Measurements from ENCODE around the gene SLC14A1. TPM values are rescaled to one million over a fixed set of nuclear protein-coding genes. Genes with fewer than 3 reads are reported as not detected.

SLC14A1 gene
- total RNA-seq, 1 experiment from 2014 or later = not detected

GRCh38 chr18:45719106-45719505 is 4.9 kb upstream of the SLC14A1 start:
- no TSS peak for BruUV-seq (replicated peaks)
- H3K4me3 Mint-ChIP-seq (ENCODE audit: low read depth, unreplicated experiment) = no peak overlapping the region
- TF ChIP-seq, protein P1, sequence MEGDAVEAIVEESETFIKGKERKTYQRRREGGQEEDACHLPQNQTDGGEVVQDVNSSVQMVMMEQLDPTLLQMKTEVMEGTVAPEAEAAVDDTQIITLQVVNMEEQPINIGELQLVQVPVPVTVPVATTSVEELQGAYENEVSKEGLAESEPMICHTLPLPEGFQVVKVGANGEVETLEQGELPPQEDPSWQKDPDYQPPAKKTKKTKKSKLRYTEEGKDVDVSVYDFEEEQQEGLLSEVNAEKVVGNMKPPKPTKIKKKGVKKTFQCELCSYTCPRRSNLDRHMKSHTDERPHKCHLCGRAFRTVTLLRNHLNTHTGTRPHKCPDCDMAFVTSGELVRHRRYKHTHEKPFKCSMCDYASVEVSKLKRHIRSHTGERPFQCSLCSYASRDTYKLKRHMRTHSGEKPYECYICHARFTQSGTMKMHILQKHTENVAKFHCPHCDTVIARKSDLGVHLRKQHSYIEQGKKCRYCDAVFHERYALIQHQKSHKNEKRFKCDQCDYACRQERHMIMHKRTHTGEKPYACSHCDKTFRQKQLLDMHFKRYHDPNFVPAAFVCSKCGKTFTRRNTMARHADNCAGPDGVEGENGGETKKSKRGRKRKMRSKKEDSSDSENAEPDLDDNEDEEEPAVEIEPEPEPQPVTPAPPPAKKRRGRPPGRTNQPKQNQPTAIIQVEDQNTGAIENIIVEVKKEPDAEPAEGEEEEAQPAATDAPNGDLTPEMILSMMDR (IDR thresholded peaks at IDR 0.05; ENCODE audit: unreplicated experiment) = no peak
- CTCF ChIA-PET = interaction anchor here (1.1 kb wide), 1 partner anchor 120 kb away, joined by 3 read pairs; no protein-coding TSS in a partner anchor
- H3K27me3 Mint-ChIP-seq (ENCODE audit: unreplicated experiment) = peaks cover 14% of the 10 kb centered on the region
- no peak for DNase-seq
- peaks cover 7% of the 10 kb centered on the region for H3K4me1 Mint-ChIP-seq (ENCODE audit: low read depth, unreplicated experiment)
- H3K9me3 Mint-ChIP-seq (ENCODE audit: low read depth, unreplicated experiment) = no peaks in the 10 kb centered on the region
- intact Hi-C loops (cut with micrococcal nuclease; ENCODE audit: unreplicated experiment) = no loop called here
- H3K27ac Mint-ChIP-seq (ENCODE audit: unreplicated experiment) = no peak overlapping the region
- H3K36me3 Mint-ChIP-seq (ENCODE audit: insufficient read depth, unreplicated experiment) = no peaks in the 10 kb centered on the region

DNA sequence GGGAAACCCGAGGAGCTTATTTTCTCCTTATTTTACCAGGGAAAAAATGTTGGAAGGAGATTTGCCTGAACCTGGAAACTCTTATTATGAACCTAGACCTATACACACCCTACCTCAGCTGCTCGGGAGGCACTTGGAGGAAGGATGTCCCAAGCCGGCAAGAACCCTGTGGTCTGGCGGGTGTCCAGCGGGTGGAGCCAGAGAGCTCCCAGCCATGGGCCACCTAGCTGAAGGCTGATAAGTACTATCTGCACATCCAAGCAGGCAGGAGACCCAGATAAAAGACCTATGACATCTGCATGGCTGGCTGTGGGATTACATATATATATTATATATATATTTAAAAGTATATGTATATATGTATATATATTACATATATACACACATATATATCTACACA is 1.1 kb upstream of the SLC14A1 start:
- H3K27ac Mint-ChIP-seq (ENCODE audit: unreplicated experiment) = no peak overlapping the region
- CTCF ChIA-PET = interaction anchor here (1.1 to 4.8 kb wide), 3 partner anchors 114 to 157 kb away, joined by 5 to 33 read pairs (median 14); no protein-coding TSS in a partner anchor
- no peaks in the 10 kb centered on the region for H3K9me3 Mint-ChIP-seq (ENCODE audit: low read depth, unreplicated experiment)
- H3K4me3 Mint-ChIP-seq (ENCODE audit: low read depth, unreplicated experiment) = no peak overlapping the region
- H3K36me3 Mint-ChIP-seq (ENCODE audit: insufficient read depth, unreplicated experiment) = no peaks in the 10 kb centered on the region
- H3K27me3 Mint-ChIP-seq (ENCODE audit: unreplicated experiment) = peaks cover 14% of the 10 kb centered on the region
- H3K4me1 Mint-ChIP-seq (ENCODE audit: low read depth, unreplicated experiment) = peaks cover 15% of the 10 kb centered on the region
- no TSS peak for BruUV-seq (replicated peaks)
- DNase-seq = peak; percentile 92
- intact Hi-C loops (cut with micrococcal nuclease; ENCODE audit: unreplicated experiment) = loop anchor here (1.0 kb wide), 1 partner anchor 116 kb away; no protein-coding TSS in a partner anchor
- TF ChIP-seq, protein P1 (IDR thresholded peaks at IDR 0.05; ENCODE audit: unreplicated experiment) = peak; percentile 87

GRCh38 chr18:45724601-45725000 is 620 bp downstream of the SLC14A1 start:
- CTCF ChIA-PET = interaction anchor here (3.3 to 4.8 kb wide), 2 partner anchors 112 to 115 kb away, joined by 14 to 33 read pairs; no protein-coding TSS in a partner anchor
- H3K27ac Mint-ChIP-seq (ENCODE audit: unreplicated experiment) = no peak overlapping the region
- no peak overlapping the region for H3K4me3 Mint-ChIP-seq (ENCODE audit: low read depth, unreplicated experiment)
- no TSS peak for BruUV-seq (replicated peaks)
- H3K9me3 Mint-ChIP-seq (ENCODE audit: low read depth, unreplicated experiment) = no peaks in the 10 kb centered on the region
- intact Hi-C loops (cut with micrococcal nuclease; ENCODE audit: unreplicated experiment) = no loop called here
- no peaks in the 10 kb centered on the region for H3K36me3 Mint-ChIP-seq (ENCODE audit: insufficient read depth, unreplicated experiment)
- no peak for DNase-seq
- H3K27me3 Mint-ChIP-seq (ENCODE audit: unreplicated experiment) = peaks cover 14% of the 10 kb centered on the region
- H3K4me1 Mint-ChIP-seq (ENCODE audit: low read depth, unreplicated experiment) = peaks cover 24% of the 10 kb centered on the region
- TF ChIP-seq, protein P1 (IDR thresholded peaks at IDR 0.05; ENCODE audit: unreplicated experiment) = no peak

DNA sequence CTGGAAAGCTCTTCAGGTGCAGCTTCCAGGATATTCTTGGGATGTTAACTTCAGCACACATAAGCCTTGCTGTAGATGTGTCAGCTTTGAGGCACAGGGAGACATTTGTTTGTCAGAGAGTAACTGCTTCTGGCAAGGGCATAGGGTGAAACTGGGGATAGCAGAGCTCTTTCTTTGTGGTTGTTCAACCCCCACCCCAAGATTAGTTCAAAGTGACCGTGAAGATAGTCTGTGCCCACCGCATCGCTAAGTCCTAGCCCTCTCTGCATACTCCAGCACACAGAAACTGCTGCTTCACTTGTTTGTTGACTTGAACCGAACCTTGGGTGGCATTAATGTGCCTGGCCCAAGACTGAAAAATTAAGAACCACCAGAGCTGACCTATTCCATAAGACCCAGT is 1.4 kb downstream of the SLC14A1 start:
- Mint-ChIP-seq H3K4me1 (ENCODE audit: low read depth, unreplicated experiment) (peaks cover 24% of the 10 kb centered on the region), H3K4me3 (ENCODE audit: low read depth, unreplicated experiment) (no peak overlapping the region), H3K27ac (ENCODE audit: unreplicated experiment) (no peak overlapping the region), H3K27me3 (ENCODE audit: unreplicated experiment) (peaks cover 14% of the 10 kb centered on the region), H3K9me3 (ENCODE audit: low read depth, unreplicated experiment) (no peaks in the 10 kb centered on the region), H3K36me3 (ENCODE audit: insufficient read depth, unreplicated experiment) (no peaks in the 10 kb centered on the region)
- intact Hi-C loops (cut with micrococcal nuclease; ENCODE audit: unreplicated experiment) = no loop called here
- TF ChIP-seq, protein P1 (IDR thresholded peaks at IDR 0.05; ENCODE audit: unreplicated experiment) = no peak
- no peak for DNase-seq
- no TSS peak for BruUV-seq (replicated peaks)
- CTCF ChIA-PET = interaction anchor here (0.9 to 4.8 kb wide), 3 partner anchors 78 to 114 kb away, joined by 3 to 33 read pairs (median 14); no protein-coding TSS in a partner anchor
